Adrenal gland (tissue), 5 donors: ENCODE data around the gene SERPINB12.

Experiments
- POLR2A ChIP-seq, 2 donors: fragments of 450-650 bp; IDR thresholded peaks; one replicate each; pipeline ENCODE4 v1.6.1; 2017; ENCODE audit warnings: antibody characterized with exemption in 2 of 2, mild to moderate bottlenecking in 2 of 2, moderate library complexity in 1 of 2
- TF ChIP-seq, protein P1 (sequence below), 6 experiments: fragments of 450-650 bp in 4 of 6; fragments of 200-600 bp in 2 of 6; sonication (generic) in 1 of 6; IDR thresholded peaks; 1 replicate in 5 of 6; 2 replicates in 1 of 6; pipeline versions ENCODE4 v1.5.1 to v1.8.0; 2016 to 2021; ENCODE audit warnings: antibody characterized with exemption in 6 of 6, mild to moderate bottlenecking in 2 of 6, moderate library complexity in 1 of 6
- donor health status: DM: no; HTN: no; CAD: no.

GRCh38 chr18:63508596-63508995 is 33.6 kb upstream of the SERPINB12 start:
- TF ChIP-seq, protein P1, sequence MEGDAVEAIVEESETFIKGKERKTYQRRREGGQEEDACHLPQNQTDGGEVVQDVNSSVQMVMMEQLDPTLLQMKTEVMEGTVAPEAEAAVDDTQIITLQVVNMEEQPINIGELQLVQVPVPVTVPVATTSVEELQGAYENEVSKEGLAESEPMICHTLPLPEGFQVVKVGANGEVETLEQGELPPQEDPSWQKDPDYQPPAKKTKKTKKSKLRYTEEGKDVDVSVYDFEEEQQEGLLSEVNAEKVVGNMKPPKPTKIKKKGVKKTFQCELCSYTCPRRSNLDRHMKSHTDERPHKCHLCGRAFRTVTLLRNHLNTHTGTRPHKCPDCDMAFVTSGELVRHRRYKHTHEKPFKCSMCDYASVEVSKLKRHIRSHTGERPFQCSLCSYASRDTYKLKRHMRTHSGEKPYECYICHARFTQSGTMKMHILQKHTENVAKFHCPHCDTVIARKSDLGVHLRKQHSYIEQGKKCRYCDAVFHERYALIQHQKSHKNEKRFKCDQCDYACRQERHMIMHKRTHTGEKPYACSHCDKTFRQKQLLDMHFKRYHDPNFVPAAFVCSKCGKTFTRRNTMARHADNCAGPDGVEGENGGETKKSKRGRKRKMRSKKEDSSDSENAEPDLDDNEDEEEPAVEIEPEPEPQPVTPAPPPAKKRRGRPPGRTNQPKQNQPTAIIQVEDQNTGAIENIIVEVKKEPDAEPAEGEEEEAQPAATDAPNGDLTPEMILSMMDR (IDR thresholded peaks at IDR 0.05), result no peak
- TF ChIP-seq POLR2A (IDR thresholded peaks at IDR 0.05), result no peak
